Heart left ventricle (tissue), 16 donors: ENCODE results near the gene IGSF11. TPM values are rescaled to one million over a fixed set of nuclear protein-coding genes. Genes with fewer than 3 reads are reported as not detected.

Experiments used
- ATAC-seq, 4 donors: fragments of 200-7000 bp; cut with Tn5 transposase; one replicate each; pipeline ENCODE4 v1.9.1; 2020 to 2022; ENCODE audit warnings: moderate library complexity in 4 of 4, mild to moderate bottlenecking in 3 of 4, moderate number of reproducible peaks in 1 of 4
- DNase-seq, 5 donors: peaks; one replicate each; pipeline ENCODE4 v3.0.0-alpha.2; 2020
- H3K27ac ChIP-seq, 12 donors: fragments of 200-600 bp; sonication (generic) in 4 of 12; one replicate each; pipeline versions ENCODE4 v1.5.0 to v1.8.0; 2016 to 2022; ENCODE audit warnings: mild to moderate bottlenecking in 2 of 12
- H3K27me3 ChIP-seq, 9 donors: fragments of 200-600 bp; sonication (generic) in 2 of 9; one replicate each; pipeline versions ENCODE4 v1.5.1 to v1.8.0; 2016 to 2022; ENCODE audit warnings: mild to moderate bottlenecking in 3 of 9
- H3K36me3 ChIP-seq, 9 donors: fragments of 200-600 bp; sonication (generic) in 2 of 9; one replicate each; pipeline versions ENCODE4 v1.5.0 to v1.8.0; 2018 to 2022; ENCODE audit warnings: mild to moderate bottlenecking in 2 of 9
- H3K4me1 ChIP-seq, 12 donors: fragments of 200-600 bp; sonication (generic) in 4 of 12; one replicate each; pipeline versions ENCODE4 v1.5.0 to v1.8.0; 2016 to 2022; ENCODE audit warnings: mild to moderate bottlenecking in 3 of 12
- H3K4me3 ChIP-seq, 12 donors: fragments of 200-600 bp; sonication (generic) in 4 of 12; one replicate each; pipeline versions ENCODE4 v1.5.0 to v1.8.0; 2017 to 2022; ENCODE audit warnings: mild to moderate bottlenecking in 9 of 12, moderate library complexity in 4 of 12
- H3K9me3 ChIP-seq, 12 donors: fragments of 200-600 bp; sonication (generic) in 4 of 12; one replicate each; pipeline versions ENCODE4 v1.5.0 to v1.8.0; 2016 to 2022; ENCODE audit warnings: mild to moderate bottlenecking in 1 of 12
- CTCF ChIP-seq, 12 donors: fragments of 200-600 bp; sonication (generic) in 4 of 12; IDR thresholded peaks; one replicate each; pipeline versions ENCODE4 v1.5.0 to v1.8.0; 2018 to 2022; ENCODE audit warnings: antibody characterized with exemption in 12 of 12, mild to moderate bottlenecking in 5 of 12
- POLR2A ChIP-seq, 2 donors: fragments of 450-650 bp; IDR thresholded peaks; one replicate each; pipeline ENCODE4 v1.6.1; 2017; ENCODE audit warnings: antibody characterized with exemption in 2 of 2, mild to moderate bottlenecking in 2 of 2, moderate library complexity in 2 of 2
- WGBS, 4 donors: extraction: QIAGEN DNeasy Blood & Tissue Kit in 2 of 4; methylation state at CpG; one replicate each; pipeline versions ENCODE4 v1.1.5 to v1.1.7; 2013 to 2018; 5-methylcytosine and 5-hydroxymethylcytosine counted together
- intact Hi-C, 10 donors: fragments of 100-400 bp; cut with DNase I; formaldehyde crosslinking; loops; one replicate each; pipeline versions ENCODE4 v1.11.1 to v1.14.2; 2022
- polyA plus RNA-seq, 2 donors: library from polyadenylated mRNA; stranded (reverse); fragments of 200-250 nt; gene quantifications; one replicate each; pipeline ENCODE4 v1.2.3, GENCODE V29; 2013
- total RNA-seq, 9 donors: library from RNA; depleted of rRNA in 2 of 9; stranded (reverse); fragments of >200 nt in 2 of 9; fragmentation: NEBNext Ultra II Directional in 3 of 9; extraction: Animal tissue kit (Norgen Biotek cat#: 25700) in 3 of 9; gene quantifications; one replicate each; pipeline versions ENCODE4 v1.1.0 to v1.2.4, GENCODE V29; 2016 to 2023
- donor health status: ischemic (EF 13 %, LVEDD 7.1; RV severe dilation, severe dysfunction).
- donor health status: healthy with polysubstance abuse.
- donor health status: DM: no; HTN: yes; CAD: no.
- donor health status: DM: no; HTN: no; CAD: no.
- donor health status: ischemic (EF 25% LVEDD 6.9; RV normal size, moderate dysfunction).
- donor health status: ischemic (EF 25% LVEDD 5.7; RV mildly dilated, moderate dysfunction).
- donor health status: healthy.
- donor health status: DM: yes; HTN: yes; CAD: no.
- donor health status: ischemic (EF 35%, LVEDD 5.7; RV mildly dilated, moderate dysfunction).
- donor health status: nonischemic (EF 11% LVEDD 7.7; RV severe dilation, severe dysfunction).
- donor health status: DM: yes; HTN: yes; CAD: no.
- donor health status: PGD.
- donor health status: ischemic (EF 29% LVEDD 5.4; RV normal size, mild dysfunction).
- donor health status: nonischemic (EF 23%, LVEDD 6.1; RV moderate dilation, normal function).

IGSF11 gene
- total and polyA plus RNA-seq, 11 donors = 0.32 to 5.0 (median 1.5) TPM

- 80 to 87% (median 82%) methylated on average over 10 of the region's 10 CpGs for WGBS, 4 donors
- TF ChIP-seq CTCF (IDR thresholded peaks at IDR 0.05) (no peak), POLR2A (IDR thresholded peaks at IDR 0.05) (no peak)
- peaks cover 0 to 3% (median 0%) of the 10 kb centered on the region in 12 donors for H3K9me3 ChIP-seq
- DNase-seq (no peak), ATAC-seq (no peak)
- H3K4me1 ChIP-seq = no peaks in the 10 kb centered on the region
- no peaks in the 10 kb centered on the region for H3K36me3 ChIP-seq
- intact Hi-C loops = no loop called here
- H3K4me3 ChIP-seq = no peak overlapping the region
- H3K27me3 ChIP-seq = no peaks in the 10 kb centered on the region
- no peak overlapping the region for H3K27ac ChIP-seq
Measured at GRCh38 chr3:118850687-118851086, 184.0 kb downstream of the IGSF11 start.

Other genes with a start within 250 kb of the IGSF11 start
- not detected for gene TEX55, start 111.3 kb upstream of the IGSF11 start, total RNA-seq
- not detected for gene TEX55, start 111.3 kb upstream of the IGSF11 start, polyA plus RNA-seq
- 10 to 100 TPM in 1 of 9 donors, not detected in 8; 20.4 TPM for gene UPK1B, start 138.8 kb upstream of the IGSF11 start, total RNA-seq
- gene UPK1B, start 138.8 kb upstream of the IGSF11 start, polyA plus RNA-seq = not detected
- 10 to 100 TPM in 6 of 9 donors, 1 to 10 TPM in 3; 8.1 to 15.9 (median 10.6) TPM for gene B4GALT4, start 206.0 kb upstream of the IGSF11 start, total RNA-seq
- 10 to 100 TPM; 13.0 to 14.0 TPM for gene B4GALT4, start 206.0 kb upstream of the IGSF11 start, polyA plus RNA-seq